T-helper 1 cell (primary cell): Measurements from ENCODE around the gene PHF23.

Source experiments
- DNase-seq, 5 donors: peaks; one replicate each; pipeline ENCODE4 v3.0.0-alpha.2; 2012 to 2020
- total RNA-seq, 4 donors: gene quantifications; one replicate each; lab custom pipeline; 2026; lab: John Stamatoyannopoulos, UW

The PHF23 gene
- total RNA-seq, result 14.2 to 20.4 (median 18.5) reads per million in 4 donors

DNA sequence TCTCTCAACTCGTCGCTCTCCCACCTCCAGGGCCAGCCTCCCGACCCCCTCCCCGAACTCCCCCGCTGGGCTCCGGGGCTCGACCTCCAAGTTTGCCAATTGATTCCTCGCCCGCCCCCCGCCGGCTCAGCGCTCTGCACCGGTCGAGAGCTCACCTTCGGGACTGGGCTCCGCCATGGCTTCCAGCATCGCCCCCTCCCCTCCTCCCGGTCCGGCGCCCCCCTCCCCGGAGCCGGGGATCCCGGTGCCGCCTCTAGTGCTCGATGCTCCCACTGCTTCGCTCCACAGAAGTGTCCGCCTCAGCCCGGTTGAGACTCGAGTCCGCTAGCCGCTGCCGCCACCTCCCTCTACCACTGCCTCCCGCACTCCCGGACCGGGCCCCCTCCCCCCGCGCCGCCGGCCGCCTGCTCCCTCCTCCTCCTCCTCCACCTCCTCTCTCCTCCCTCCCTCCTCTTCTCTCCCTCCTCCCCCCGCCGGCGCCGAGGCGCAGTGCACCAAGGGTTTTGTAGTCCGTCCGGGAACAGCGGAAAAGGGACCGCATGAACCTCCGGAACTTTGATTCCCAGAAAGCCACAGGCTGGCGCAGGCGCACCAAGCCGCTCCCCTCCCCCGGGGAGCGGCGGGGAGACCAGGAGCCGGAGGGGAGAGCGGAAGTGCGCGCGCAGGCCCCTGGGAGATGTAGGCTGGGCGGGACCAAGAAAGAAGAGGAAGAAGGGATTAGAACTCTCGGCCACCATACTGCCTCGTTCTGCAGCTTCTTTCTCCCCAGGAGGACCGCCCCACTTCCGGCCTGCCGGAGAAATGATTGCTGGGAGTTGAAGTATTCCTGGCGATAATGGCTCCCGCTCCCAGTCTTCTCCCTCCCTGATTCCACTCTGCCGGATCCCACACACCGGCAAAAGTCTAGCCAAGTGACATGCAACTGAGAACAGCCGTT, at the start of gene PHF23:
TSS of gene PHF23 (minus strand) at position 367 of the 937 bp plus-strand sequence. CDS start at position 189, 178 bp downstream.
- peak; percentile 94 to 100 (median 95) for DNase-seq

- no peak for DNase-seq
These were observed 46.4 kb upstream of the PHF23 start for GRCh38 chr17:7285679-7286078.

- no peak for DNase-seq
These were observed 45.7 kb upstream of the PHF23 start for GRCh38 chr17:7284911-7285310.

DNA sequence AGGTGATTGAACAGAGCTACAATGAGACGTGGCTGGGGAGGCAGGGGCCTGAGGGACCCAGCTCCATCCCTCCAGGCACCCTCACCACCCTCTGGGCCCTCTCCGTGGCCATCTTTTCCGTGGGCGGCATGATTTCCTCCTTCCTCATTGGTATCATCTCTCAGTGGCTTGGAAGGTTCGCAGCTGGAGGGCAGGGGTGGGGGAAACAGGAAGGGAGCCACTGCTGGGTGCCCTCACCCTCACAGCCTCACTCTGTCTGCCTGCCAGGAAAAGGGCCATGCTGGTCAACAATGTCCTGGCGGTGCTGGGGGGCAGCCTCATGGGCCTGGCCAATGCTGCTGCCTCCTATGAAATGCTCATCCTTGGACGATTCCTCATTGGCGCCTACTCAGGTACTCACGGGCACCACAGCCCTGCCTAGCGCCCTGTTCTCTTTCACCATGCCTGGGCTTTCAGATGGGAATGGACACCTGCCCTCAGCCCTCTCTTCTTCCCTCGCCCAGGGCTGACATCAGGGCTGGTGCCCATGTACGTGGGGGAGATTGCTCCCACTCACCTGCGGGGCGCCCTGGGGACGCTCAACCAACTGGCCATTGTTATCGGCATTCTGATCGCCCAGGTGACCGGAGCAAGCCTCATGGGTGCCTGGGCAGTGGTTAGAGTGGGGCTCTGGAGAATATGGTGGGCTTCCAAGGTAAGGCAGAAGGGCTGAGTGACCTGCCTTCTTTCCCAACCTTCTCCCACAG, 44.4 kb upstream of the PHF23 start:
- no peak for DNase-seq

DNA sequence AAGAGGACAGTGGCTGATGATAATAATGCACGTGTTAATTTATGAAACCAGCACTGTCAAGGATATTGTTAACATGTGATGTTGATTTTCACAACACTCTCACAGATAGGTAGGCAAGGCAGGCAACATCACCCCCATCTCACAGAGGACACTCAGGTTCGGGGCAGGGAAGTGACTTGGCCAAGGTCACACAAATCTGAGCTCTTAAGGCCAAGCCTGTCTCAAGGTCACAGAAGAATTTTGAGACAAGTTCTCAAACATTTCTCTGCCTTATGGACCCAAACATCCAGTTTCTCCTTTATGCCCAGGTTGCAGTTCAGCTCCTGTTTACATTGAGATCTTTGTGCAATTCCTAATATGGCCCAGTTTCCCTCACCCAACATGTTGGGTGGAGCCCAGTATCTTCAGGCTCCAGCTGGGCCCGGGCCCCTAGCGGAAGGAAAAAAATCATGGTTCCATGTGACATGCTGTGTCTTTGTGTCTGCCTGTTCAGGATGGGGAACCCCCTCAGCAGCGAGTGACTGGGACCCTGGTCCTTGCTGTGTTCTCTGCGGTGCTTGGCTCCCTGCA, 43.6 kb upstream of the PHF23 start:
- DNase-seq, result no peak

DNA sequence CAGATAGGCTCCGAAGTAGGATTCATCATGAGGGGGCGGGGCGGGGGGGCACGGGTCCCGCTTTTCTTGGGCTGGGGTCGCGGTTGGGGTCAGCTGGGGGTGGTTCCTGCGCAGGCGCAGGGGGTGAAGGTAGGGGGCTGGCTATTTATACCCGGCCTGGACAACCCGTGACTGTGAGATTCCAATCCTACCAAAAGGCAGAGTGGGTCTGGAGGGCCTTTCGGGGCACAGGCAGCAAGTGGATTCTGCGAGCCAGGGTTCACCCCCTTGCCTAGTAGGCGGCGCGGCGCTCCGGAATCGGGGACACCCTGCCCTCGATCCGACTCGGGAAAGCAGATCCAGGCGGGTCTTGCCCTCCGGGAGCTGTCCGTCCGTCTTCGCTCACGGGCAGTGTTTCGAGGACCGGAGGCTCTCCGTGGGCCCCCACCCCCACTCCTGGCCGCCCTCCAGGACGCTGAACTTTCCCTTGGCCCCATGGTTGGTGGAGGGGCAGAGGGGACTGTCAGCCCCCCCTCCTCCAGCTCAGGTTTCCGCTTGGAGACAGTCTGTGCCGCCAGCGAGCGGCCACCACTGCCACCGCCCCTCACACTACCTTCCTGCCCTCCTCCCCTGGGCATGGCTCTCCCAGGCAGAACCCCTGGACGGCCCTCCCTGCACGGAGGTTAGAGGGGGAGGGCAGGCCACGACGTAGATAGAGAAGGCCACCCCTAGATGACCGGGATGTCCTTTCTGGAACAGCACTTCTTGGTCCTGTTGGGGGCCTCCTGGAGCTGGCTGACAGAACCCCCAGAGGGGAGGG, 42.9 kb upstream of the PHF23 start:
- no peak for DNase-seq

DNA sequence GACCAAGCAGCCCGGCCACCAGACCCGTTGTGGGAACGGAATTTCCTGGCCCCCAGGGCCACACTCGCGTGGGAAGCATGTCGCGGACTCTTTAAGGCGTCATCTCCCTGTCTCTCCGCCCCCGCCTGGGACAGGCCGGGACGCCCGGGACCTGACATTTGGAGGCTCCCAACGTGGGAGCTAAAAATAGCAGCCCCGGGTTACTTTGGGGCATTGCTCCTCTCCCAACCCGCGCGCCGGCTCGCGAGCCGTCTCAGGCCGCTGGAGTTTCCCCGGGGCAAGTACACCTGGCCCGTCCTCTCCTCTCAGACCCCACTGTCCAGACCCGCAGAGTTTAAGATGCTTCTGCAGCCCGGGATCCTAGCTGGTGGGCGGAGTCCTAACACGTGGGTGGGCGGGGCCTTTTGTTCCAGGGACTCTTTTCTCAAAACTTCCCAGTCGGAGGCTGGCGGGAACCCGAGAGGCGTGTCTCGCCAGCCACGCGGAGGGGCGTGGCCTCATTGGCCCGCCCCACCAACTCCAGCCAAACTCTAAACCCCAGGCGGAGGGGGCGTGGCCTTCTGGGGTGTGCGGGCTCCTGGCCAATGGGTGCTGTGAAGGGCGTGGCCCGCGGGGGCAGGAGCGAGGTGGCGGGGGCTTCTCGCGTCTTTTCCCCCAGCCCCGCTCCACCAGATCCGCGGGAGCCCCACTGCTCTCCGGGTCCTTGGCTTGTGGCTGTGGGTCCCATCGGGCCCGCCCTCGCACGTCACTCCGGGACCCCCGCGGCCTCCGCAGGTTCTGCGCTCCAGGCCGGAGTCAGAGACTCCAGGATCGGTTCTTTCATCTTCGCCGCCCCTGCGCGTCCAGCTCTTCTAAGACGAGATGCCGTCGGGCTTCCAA, 42.1 kb upstream of the PHF23 start, which contains the start of gene SLC2A4:
TSS of gene SLC2A4 (plus strand) at position 645 of the 879 bp plus-strand sequence. CDS start at position 862, 217 bp downstream.
- DNase-seq, result peak; percentile 68 to 85 (median 74)

DNA sequence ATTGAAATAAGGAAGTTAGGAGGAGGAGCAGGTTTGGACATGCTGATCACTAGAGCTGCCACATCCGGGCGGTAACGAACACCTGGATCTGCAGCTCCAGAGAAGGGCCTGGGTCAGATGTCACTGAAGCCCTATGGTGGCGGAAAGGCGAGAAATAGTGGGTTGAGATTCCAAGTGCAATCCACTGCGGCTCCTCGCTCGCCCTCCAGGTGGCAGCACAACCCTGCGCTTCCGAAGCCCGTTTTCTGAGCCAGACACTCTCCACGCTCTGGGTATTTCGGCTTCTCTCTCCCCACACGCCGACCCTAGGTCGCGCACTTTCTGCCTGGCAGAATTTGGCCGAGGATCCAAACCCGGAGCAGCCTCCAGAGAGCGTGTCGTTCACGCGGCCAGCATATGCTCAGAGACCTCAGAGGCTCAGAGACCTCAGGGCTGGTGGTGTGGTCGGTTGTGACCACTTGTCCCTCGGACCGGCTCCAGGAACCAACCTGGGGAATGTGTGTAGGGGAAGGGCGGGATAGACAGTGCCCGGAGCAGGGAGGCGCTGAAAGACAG, 41.3 kb upstream of the PHF23 start:
- peak; percentile 67 to 83 (median 78) for DNase-seq

DNA sequence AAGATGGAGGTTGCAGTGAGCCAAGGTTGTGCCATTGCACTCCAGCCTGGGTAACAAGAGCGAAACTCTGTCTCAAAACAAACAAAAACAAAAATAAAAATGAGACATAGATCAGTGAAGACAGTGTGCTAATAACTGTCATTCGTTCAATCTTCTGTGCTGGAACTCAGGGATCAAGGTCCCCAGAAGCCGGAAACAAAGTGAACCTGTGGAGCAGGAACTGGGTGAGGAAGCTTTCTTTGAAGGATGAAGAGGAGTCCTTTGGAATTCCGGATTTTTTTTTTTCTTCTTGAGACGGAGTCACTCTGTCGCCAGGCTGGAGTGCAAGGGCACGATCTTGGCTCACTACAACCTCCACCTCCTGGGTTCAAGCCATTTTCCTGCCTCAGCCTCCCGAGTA, 40.2 kb upstream of the PHF23 start:
- no peak for DNase-seq

DNA sequence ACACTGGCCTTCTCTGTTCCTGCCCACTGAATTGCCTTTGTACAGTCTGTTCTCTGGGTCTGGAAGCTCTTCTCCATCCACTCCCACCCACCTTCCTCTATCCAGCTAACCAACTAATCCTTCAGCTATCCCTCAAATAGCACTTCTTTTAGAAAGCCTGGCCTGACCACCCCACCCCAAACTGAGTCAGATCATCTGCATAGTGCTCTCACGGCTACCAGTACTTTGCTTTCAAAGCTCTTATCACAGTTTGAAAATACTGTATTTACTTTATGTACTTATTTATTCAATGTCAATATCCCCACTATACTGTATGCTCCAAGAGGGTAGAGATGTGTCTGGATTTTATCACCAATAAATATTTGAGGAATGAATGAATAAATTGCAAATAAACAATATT, 27.5 kb upstream of the PHF23 start:
- no peak for DNase-seq

- DNase-seq, result no peak
These were observed 24.5 kb upstream of the PHF23 start for GRCh38 chr17:7263801-7264078.

- no peak for DNase-seq
These were observed 23.9 kb upstream of the PHF23 start for GRCh38 chr17:7262935-7263800.

DNA sequence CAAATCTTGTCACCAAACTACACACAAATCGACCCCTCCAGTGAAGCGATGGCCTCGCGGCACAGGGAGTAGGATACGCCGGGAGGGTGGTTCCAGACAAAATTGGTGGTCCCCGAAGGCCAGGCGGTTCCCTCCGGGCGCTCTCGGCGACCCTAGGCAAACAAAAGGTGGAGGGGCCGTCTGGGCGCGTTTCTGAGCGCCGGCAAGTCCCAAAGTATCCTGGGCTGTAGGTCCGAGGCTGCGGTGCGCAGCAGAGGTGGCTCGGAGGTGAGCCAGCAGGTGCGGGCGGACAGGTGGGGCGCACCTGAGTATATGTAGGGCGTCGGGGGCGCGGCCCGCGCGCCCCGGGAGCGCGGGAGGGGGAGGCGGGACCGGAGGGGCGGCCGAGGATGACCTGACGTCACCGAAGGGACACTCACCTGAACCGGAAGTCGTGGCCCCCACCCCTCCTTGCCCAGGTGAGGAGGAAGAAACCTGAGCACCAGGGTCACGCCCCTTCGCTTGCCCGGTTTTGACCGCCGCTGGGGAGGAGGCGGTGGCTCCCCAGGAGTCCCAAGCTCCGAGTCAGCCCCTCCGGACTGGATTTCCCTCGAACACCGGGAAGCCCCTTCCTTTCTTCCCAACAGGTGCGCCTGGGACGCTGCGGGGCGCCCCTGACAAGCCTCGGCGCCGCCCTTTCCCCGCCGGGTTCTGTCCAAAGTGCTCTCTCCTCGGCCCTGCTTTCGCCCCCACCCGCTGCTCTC, 23.1 kb upstream of the PHF23 start, which contains the start of gene CLDN7:
TSS of gene CLDN7 (minus strand) at position 287 of the 743 bp plus-strand sequence. CDS start 435 bp downstream, outside the sequence.
- no peak for DNase-seq

DNA sequence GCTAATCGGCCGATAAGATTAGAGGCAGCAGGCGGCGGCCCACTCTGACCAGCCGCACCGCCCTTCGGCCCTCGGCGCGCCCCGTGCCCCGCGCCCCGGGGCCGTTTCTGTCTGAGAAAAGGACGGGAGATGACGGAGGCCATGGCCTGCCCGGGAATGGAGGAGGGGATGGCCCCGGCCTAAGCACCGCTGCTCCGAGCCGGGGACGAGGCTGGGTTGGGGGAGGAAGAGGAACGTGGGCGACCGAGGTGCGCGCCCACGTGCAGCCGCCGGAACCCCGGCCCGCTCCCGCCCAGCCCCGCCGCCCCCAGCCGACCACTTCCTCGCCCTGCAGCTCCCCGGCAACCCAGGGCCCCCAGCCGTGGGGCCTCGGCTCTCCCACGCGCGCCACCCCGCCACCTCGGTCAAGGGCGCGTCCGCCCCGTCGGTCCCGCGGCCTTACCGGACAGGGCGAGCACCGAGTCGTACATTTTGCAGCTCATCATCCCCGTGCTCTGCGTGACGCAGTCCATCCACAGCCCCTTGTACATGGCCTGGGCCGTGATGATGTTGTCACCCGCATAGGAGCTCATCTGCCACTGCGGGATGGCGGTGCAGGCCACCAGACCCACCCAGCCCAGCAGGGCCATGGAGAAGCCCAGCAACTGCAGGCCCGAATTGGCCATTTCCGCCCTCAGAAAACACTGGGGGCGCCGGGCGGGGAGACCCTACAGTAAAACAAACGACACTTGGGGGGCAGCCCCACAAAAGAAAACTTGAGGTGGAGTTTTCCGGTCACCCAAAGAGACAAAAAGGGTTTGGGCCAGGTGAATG, 22.3 kb upstream of the PHF23 start:
- DNase-seq, result peak in 2 of 5 donors; percentile 16 to 20

DNA sequence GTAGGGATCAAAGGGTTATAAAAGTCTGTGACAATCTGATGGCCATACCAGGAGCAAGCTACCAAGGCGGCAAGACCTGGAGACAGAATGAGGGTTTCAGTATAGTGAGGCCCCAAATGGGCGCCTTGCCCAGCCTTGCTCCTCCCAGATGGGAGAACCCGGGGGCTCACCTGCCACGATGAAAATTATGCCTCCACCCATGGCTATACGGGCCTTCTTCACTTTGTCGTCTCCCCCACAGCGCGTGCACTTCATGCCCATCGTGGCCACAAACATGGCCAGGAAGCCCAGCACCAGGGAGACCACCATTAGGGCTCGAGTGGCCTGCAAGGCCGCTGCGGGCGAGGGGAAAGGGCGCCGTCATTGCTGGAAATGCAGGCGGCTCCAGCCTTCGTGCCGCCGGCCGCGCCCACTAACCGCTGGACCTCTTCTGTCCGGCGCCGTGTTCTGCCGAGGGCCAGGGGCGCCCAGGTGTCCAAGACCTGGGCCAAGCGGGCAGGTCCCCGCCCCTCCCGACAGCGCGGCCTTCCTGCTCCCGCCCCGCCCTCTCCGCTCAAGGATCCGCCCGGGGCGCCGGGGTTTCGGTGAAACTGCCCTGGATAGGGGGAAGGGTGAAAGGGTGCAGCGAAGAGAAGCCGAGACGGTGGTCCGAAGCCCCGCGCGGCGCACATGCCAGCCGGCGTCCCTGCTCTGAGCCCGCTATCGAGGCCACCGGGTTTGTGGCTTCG, 21.6 kb upstream of the PHF23 start:
- peak in 2 of 5 donors; percentile 25 to 56 for DNase-seq

DNA sequence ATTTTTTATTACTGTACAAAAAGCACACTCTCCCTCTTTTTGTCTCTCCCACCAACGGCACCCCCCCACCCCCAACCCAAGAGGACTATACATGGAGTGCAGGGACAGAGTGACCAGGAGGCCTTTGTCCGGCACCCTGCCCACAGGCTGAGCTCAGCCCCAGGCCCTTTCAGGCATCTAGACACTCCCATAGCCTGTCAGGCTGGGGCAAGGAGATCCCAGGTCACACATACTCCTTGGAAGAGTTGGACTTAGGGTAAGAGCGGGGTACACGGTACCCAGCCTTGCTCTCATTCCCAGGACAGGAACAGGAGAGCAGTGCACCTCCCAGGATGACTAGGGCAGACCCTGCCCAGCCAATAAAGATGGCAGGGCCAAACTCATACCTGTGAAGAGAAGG, 20.9 kb upstream of the PHF23 start:
- DNase-seq, result no peak

- no peak for DNase-seq
These were observed 20.3 kb upstream of the PHF23 start for GRCh38 chr17:7259555-7259889.
